ENCODE data around the gene ADPRM. TPM values are rescaled to one million over a fixed set of nuclear protein-coding genes. Genes with fewer than 3 reads are reported as not detected.
A peak's percentile ranks its signal among the peaks of the same experiment; 100 is the strongest.

ADPRM gene
- polyA plus RNA-seq, 1 of the 3 experiments (the other 2 are of a cell fraction): 7.6 TPM

- TF ChIP-seq MEF2A (IDR thresholded peaks at IDR 0.05; ENCODE audit: borderline replicate concordance, low read depth): no peak
- TF ChIP-seq SIN3A (IDR thresholded peaks at IDR 0.05; ENCODE audit: borderline replicate concordance, low read depth, low read length): no peak
Measured at GRCh38 chr17:10745231-10745630, 47.8 kb downstream of the ADPRM start (continued).

GRCh38 chr17:10748531-10749181 lies 51.3 kb downstream of the ADPRM start:
- H3K9me2 ChIP-seq: no peaks in the 10 kb centered on the region
- H3K9me3 ChIP-seq: no peaks in the 10 kb centered on the region
- no peaks in the 10 kb centered on the region for H3K36me3 ChIP-seq (replicated peaks in 1 of 2; ENCODE audit: control insufficient read depth in 1 of 2, insufficient read depth in 2 of 2, low read length in 1 of 2)
- TF ChIP-seq MXI1 (IDR thresholded peaks at IDR 0.05; ENCODE audit: low read depth, low read length) (no peak), RCOR1 (IDR thresholded peaks at IDR 0.05; ENCODE audit: low read length) (0 out of 2 replicates have a peak, but pooled peaks have one; percentile 64), ELF1 (IDR thresholded peaks at IDR 0.05) (no peak), CHD2 (IDR thresholded peaks at IDR 0.05; ENCODE audit: low read length, partially characterized antibody) (no peak), TCF12 (IDR thresholded peaks at IDR 0.05) (no peak), IRF3 (IDR thresholded peaks at IDR 0.05; ENCODE audit: low read depth, low read length) (no peak), TAF1 (IDR thresholded peaks at IDR 0.05; ENCODE audit: borderline replicate concordance, low read depth, low read length) (no peak), JUND (IDR thresholded peaks at IDR 0.05) (no peak), FOSL2 (IDR thresholded peaks at IDR 0.05; ENCODE audit: borderline replicate concordance, low read depth) (no peak), EP300 (IDR thresholded peaks at IDR 0.05; ENCODE audit: borderline replicate concordance in 1 of 2, low read depth in 1 of 2, low read length in 1 of 2) (peak in 1 of 2 experiments; percentile 51; a peak in 1 of 4 replicates), TEAD4 (IDR thresholded peaks at IDR 0.05; ENCODE audit: borderline replicate concordance, insufficient read depth) (no peak)
- no peak overlapping the region for H3K4me2 ChIP-seq
- H3K79me2 ChIP-seq (ENCODE audit: insufficient read depth): no peaks in the 10 kb centered on the region
- DNase-seq: peak; percentile 50
- no peaks in the 10 kb centered on the region for H3F3A ChIP-seq (replicated peaks; ENCODE audit: insufficient read depth)
- no peaks in the 10 kb centered on the region for H4K20me1 ChIP-seq (ENCODE audit: insufficient read depth)
- POLR2A ChIA-PET: interaction anchor here (0.6 to 1.2 kb wide), 2 partner anchors 19 to 1303 kb away, joined by 3 read pairs; partner anchors contain the start of gene TMEM220
- no peaks in the 10 kb centered on the region; the same call in 1 of the 2 replicates for H3K27me3 ChIP-seq (ENCODE audit: insufficient read depth)
- CTCF ChIA-PET: interaction anchor here (0.8 to 5.2 kb wide), 5 partner anchors 9 to 103 kb away, joined by 3 to 50 read pairs (median 3); no protein-coding TSS in a partner anchor
- no peak overlapping the region for H3K9ac ChIP-seq
- H2AFZ ChIP-seq (ENCODE audit: low read depth): no peak overlapping the region
- peak overlapping the region in 1 of 2 experiments; percentile 97; a peak in 2 of 4 replicates for H3K27ac ChIP-seq (ENCODE audit: low read depth in 2 of 2, low read length in 1 of 2)
- no peak overlapping the region for H3K4me3 ChIP-seq (ENCODE audit: low read depth in 2 of 2, low read length in 1 of 2)
- peaks cover 0 to 56% of the 10 kb centered on the region in 2 experiments; a peak in 2 of 4 replicates for H3K4me1 ChIP-seq (ENCODE audit: control insufficient read depth in 1 of 2, insufficient read depth in 2 of 2, low read depth in 1 of 2, low read length in 1 of 2)
- WGBS (ENCODE audit: low lambda C conversion rate): 5% methylated on average over 8 of the region's 9 CpGs

- Histone ChIP-seq H3K9ac (no peak overlapping the region), H3K36me3 (replicated peaks in 1 of 2; ENCODE audit: control insufficient read depth in 1 of 2, insufficient read depth in 2 of 2, low read length in 1 of 2) (no peaks in the 10 kb centered on the region), H3K4me3 (ENCODE audit: low read depth in 2 of 2, low read length in 1 of 2) (no peak overlapping the region), H4K20me1 (ENCODE audit: insufficient read depth) (no peaks in the 10 kb centered on the region), H3K4me2 (no peak overlapping the region), H3K9me2 (no peaks in the 10 kb centered on the region), H3K27me3 (ENCODE audit: insufficient read depth) (no peaks in the 10 kb centered on the region; the same call in 1 of the 2 replicates), H3F3A (replicated peaks; ENCODE audit: insufficient read depth) (no peaks in the 10 kb centered on the region), H3K27ac (ENCODE audit: low read depth in 2 of 2, low read length in 1 of 2) (peak overlapping the region in 1 of 2 experiments; percentile 97; a peak in 2 of 4 replicates), H3K79me2 (ENCODE audit: insufficient read depth) (no peaks in the 10 kb centered on the region), H3K4me1 (ENCODE audit: control insufficient read depth in 1 of 2, insufficient read depth in 2 of 2, low read depth in 1 of 2, low read length in 1 of 2) (peaks cover 0 to 53% of the 10 kb centered on the region in 2 experiments; a peak in 2 of 4 replicates), H2AFZ (ENCODE audit: low read depth) (no peak overlapping the region), H3K9me3 (no peaks in the 10 kb centered on the region)
- POLR2A ChIA-PET: no interaction called here
- CTCF ChIA-PET: interaction anchor here (1.4 to 2.5 kb wide), 3 partner anchors 13 to 126 kb away, joined by 6 to 12 read pairs (median 6); no protein-coding TSS in a partner anchor
- no peak for TF ChIP-seq USF1 (IDR thresholded peaks at IDR 0.05; ENCODE audit: borderline replicate concordance, low read depth)
- TF ChIP-seq RCOR1 (IDR thresholded peaks at IDR 0.05; ENCODE audit: low read length): no peak
- no peak for TF ChIP-seq EP300 (IDR thresholded peaks at IDR 0.05; ENCODE audit: borderline replicate concordance in 1 of 2, low read depth in 1 of 2, low read length in 1 of 2)
- TF ChIP-seq FOSL2 (IDR thresholded peaks at IDR 0.05; ENCODE audit: borderline replicate concordance, low read depth): no peak
- no peak for TF ChIP-seq REST (IDR thresholded peaks at IDR 0.05; ENCODE audit: low read depth, low read length)
- TF ChIP-seq ZBTB33 (IDR thresholded peaks at IDR 0.05; ENCODE audit: borderline replicate concordance, low read depth): no peak
- no peak for TF ChIP-seq SIN3A (IDR thresholded peaks at IDR 0.05; ENCODE audit: borderline replicate concordance, low read depth, low read length)
- no peak for DNase-seq
- 79% methylated on average over 3 of the region's 4 CpGs for WGBS (ENCODE audit: low lambda C conversion rate)
Measured at GRCh38 chr17:10750210-10750609, 52.8 kb downstream of the ADPRM start.
